K562 (cell line): ENCODE results near the gene FABP7. TPM values are rescaled to one million over a fixed set of nuclear protein-coding genes. Genes with fewer than 3 reads are reported as not detected.

Experiments used
- ATAC-seq: fragments of 200-7000 bp; cut with Tn5 transposase; 3 replicates; pipeline ENCODE4 v1.9.1; 2020; ENCODE audit warnings: moderate library complexity
- BruUV-seq: library from RNA; stranded (reverse); fragments of 400-500 nt; replicated peaks from 2 replicates; lab custom pipeline; 2021; lab: Mats Ljungman, UMichigan
- CTCF ChIA-PET: fragments of 300-600 bp; formaldehyde crosslinking; extraction: SDS; loops from one replicate; lab custom pipeline; 2021; ENCODE audit warnings: low intra/inter-chr PET ratio; lab: Yijun Ruan, JAX
- POLR2A ChIA-PET: fragments of 300-600, 350-650 bp; sonication (Branson Sonifier 250); formaldehyde crosslinking; extraction: SDS; loops from one replicate; lab custom pipeline; 2021; ENCODE audit warnings: antibody characterized with exemption, inconsistent platforms; lab: Yijun Ruan, JAX
- DNase-seq, 4 experiments: peaks; one replicate each; pipeline versions ENCODE4 v3.0.0 to v3.0.0-alpha.2; 2011 to 2018; ENCODE audit warnings: low spot score in 3 of 4, mixed read lengths in 3 of 4; ENCODE audit errors: extremely low read depth in 1 of 4
- FAIRE-seq: peaks from 2 replicates; lab custom pipeline; 2011; peaks lifted over from hg19 to GRCh38; lab: Jason Lieb, UNC
- H2AFZ ChIP-seq: 2 replicates; pipeline ENCODE4 v1.6.0; 2011; ENCODE audit warnings: low read depth, low read length, control low read depth, inconsistent platforms
- H3K27ac ChIP-seq: fragments of 200-600 bp; 3 replicates; pipeline ENCODE4 v1.8.0; 2011; ENCODE audit warnings: low read depth, mild to moderate bottlenecking, control low read depth, inconsistent platforms, low read length, moderate library complexity, mixed read lengths; ENCODE audit errors: extremely low read depth
- H3K27me3 ChIP-seq, 2 experiments: fragments of 300-600 bp in 1 of 2; 2 replicates in 1 of 2; 3 replicates in 1 of 2; pipeline versions ENCODE4 v1.6.0 to v1.8.0; 2011; ENCODE audit warnings: inconsistent platforms in 2 of 2, low read length in 2 of 2, mild to moderate bottlenecking in 1 of 2, mixed read lengths in 1 of 2, moderate library complexity in 1 of 2; ENCODE audit not compliant: control insufficient read depth in 2 of 2, insufficient read depth in 2 of 2
- H3K36me3 ChIP-seq: fragments of 300-600 bp; 3 replicates; pipeline ENCODE4 v1.8.0; 2011; ENCODE audit warnings: mild to moderate bottlenecking, low read length, inconsistent platforms; ENCODE audit not compliant: control insufficient read depth, insufficient read depth
- H3K4me1 ChIP-seq, 2 experiments: fragments of 200-600 bp in 1 of 2; replicated peaks in 1 of 2; 2 replicates in 1 of 2; 3 replicates in 1 of 2; pipeline versions ENCODE4 v1.5.1 to v1.8.0; 2011; ENCODE audit warnings: inconsistent platforms in 2 of 2, low read length in 2 of 2, mild to moderate bottlenecking in 1 of 2, mixed read lengths in 1 of 2, moderate library complexity in 1 of 2; ENCODE audit not compliant: control insufficient read depth in 2 of 2, insufficient read depth in 2 of 2
- H3K4me2 ChIP-seq: 2 replicates; pipeline ENCODE4 v1.6.1; 2011; ENCODE audit warnings: low read length, control low read depth, inconsistent platforms, mixed read lengths; ENCODE audit not compliant: insufficient read depth
- H3K4me3 ChIP-seq: fragments of 200-600 bp; sonication (generic), shearing (Covaris generic); 2 replicates; pipeline ENCODE4 v1.5.1; 2016; ENCODE audit warnings: control low read depth, inconsistent platforms
- H3K79me2 ChIP-seq: fragments of 200-600 bp; 3 replicates; pipeline ENCODE4 v1.8.0; 2011; ENCODE audit warnings: low read length, inconsistent platforms; ENCODE audit not compliant: control insufficient read depth, insufficient read depth
- H3K9ac ChIP-seq, 2 experiments: 2 replicates each; pipeline versions ENCODE4 v1.6.0 to v1.6.1; 2011; ENCODE audit warnings: low read depth in 2 of 2, low read length in 2 of 2, control low read depth in 1 of 2, inconsistent platforms in 1 of 2, mild to moderate bottlenecking in 1 of 2, mixed read lengths in 1 of 2; ENCODE audit not compliant: insufficient read depth in 1 of 2
- H3K9me1 ChIP-seq: one replicate; pipeline ENCODE4 v1.6.0; 2011; ENCODE audit warnings: inconsistent platforms, mild to moderate bottlenecking, low read length, moderate library complexity; ENCODE audit not compliant: control insufficient read depth, insufficient read depth
- H3K9me3 ChIP-seq: replicated peaks from 2 replicates; pipeline ENCODE4 v1.5.1; 2011; ENCODE audit warnings: low read depth, low read length, inconsistent platforms; ENCODE audit not compliant: control insufficient read depth, insufficient read depth
- H4K20me1 ChIP-seq: replicated peaks from 2 replicates; pipeline ENCODE4 v1.6.1; 2011; ENCODE audit warnings: low read length, inconsistent platforms, mixed read lengths; ENCODE audit not compliant: control insufficient read depth, insufficient read depth
- ARID2 ChIP-seq: fragments of 450-650 bp; IDR thresholded peaks from 2 replicates; pipeline ENCODE4 v1.6.1; 2017; ENCODE audit warnings: antibody characterized with exemption, mild to moderate bottlenecking
- E4F1 ChIP-seq: fragments of 250-450 bp; sonication (Bioruptor Pico); IDR thresholded peaks from 2 replicates; pipeline ENCODE4 v1.5.0; 2021; ENCODE audit warnings: mild to moderate bottlenecking, borderline replicate concordance
- FOXA3 ChIP-seq, 2 experiments: fragments of 450-650 bp in 1 of 2; sonication (generic) in 1 of 2; formaldehyde crosslinking; IDR thresholded peaks in 1 of 2; conservative IDR thresholded peaks in 1 of 2; 2 replicates each; pipeline versions ENCODE4 v1.4.0 to v1.8.0; 2020 to 2022; ENCODE audit warnings: mild to moderate bottlenecking in 2 of 2, missing genetic modification reagents in 1 of 2
- HNRNPLL ChIP-seq: fragments of 200-400 bp; formaldehyde crosslinking; IDR thresholded peaks from 2 replicates; pipeline ENCODE4 v1.6.1; 2017; ENCODE audit warnings: low read length, low read depth, mild to moderate bottlenecking; ENCODE audit not compliant: poor library complexity, severe bottlenecking
- HNRNPUL1 ChIP-seq: fragments of 200-400 bp; formaldehyde crosslinking; IDR thresholded peaks from 2 replicates; pipeline ENCODE4 v1.6.1; 2017; ENCODE audit warnings: low read length
- JUNB ChIP-seq: fragments of 450-650 bp; formaldehyde crosslinking; conservative IDR thresholded peaks from 2 replicates; pipeline ENCODE4 v1.4.0; 2020; ENCODE audit warnings: mild to moderate bottlenecking
- PKNOX1 ChIP-seq: fragments of 450-650 bp; IDR thresholded peaks from 2 replicates; pipeline ENCODE4 v1.6.1; 2016
- RFX7 ChIP-seq: fragments of 250-450 bp; sonication (Bioruptor Pico); IDR thresholded peaks from 2 replicates; pipeline ENCODE4 v1.5.1; 2021; ENCODE audit warnings: mild to moderate bottlenecking
- RHOXF2B ChIP-seq: fragments of 250-450 bp; sonication (Bioruptor Pico); conservative IDR thresholded peaks from 2 replicates; pipeline ENCODE4 v1.5.1; 2021
- ZFP91 ChIP-seq: sonication (generic); formaldehyde crosslinking; IDR thresholded peaks from 2 replicates; pipeline ENCODE4 v1.8.0; 2022; ENCODE audit warnings: mild to moderate bottlenecking, missing genetic modification reagents
- WGBS: fragments of 100-300 bp; shearing (Covaris generic); methylation state at CpG from one replicate; pipeline ENCODE4 v1.1.6; 2016; ENCODE audit warnings: low coverage, mixed read lengths; ENCODE audit not compliant: insufficient coverage; ENCODE audit errors: missing lambda C conversion rate; 5-methylcytosine and 5-hydroxymethylcytosine counted together
- in situ Hi-C: fragments of 300-500 bp; cut with MboI; formaldehyde crosslinking; loops from 4 replicates; pipeline ENCODE4 v1.15.0; 2018; ENCODE audit warnings: inconsistent platforms, mixed read lengths
- intact Hi-C: fragments of 100-400 bp; cut with micrococcal nuclease; formaldehyde crosslinking; loops from 2 replicates; pipeline ENCODE4 v1.14.2; 2022
- polyA plus RNA-seq, 8 experiments: library from polyadenylated mRNA; depleted of rRNA in 4 of 8; stranded (reverse) in 5 of 8; unstranded in 3 of 8; fragments of >200 nt; fragmentation: Nextera tagmentation in 2 of 8; fragmentation: Illumina TruSeq in 1 of 8; extraction: Ambion mirVana in 2 of 8; extraction: Trizol in 1 of 8; gene quantifications; 2 replicates each; pipeline versions ENCODE4 v1.2.1 to v1.2.3, GENCODE V29; 2011 to 2014; ENCODE audit warnings: inconsistent platforms in 1 of 8, missing spikeins in 1 of 8
- total RNA-seq, 7 experiments: library from RNA; depleted of rRNA in 6 of 7; stranded (reverse); fragments of >200 nt in 6 of 7; fragmentation: Illumina TruSeq in 2 of 7; extraction: Trizol in 2 of 7; gene quantifications; 2 replicates each; pipeline versions ENCODE4 v1.2.1 to v1.2.3, GENCODE V29; 2011 to 2021; ENCODE audit warnings: low replicate concordance in 1 of 7

Gene FABP7
- total and polyA plus RNA-seq, 9 of the 15 experiments (the other 6 are each of a cell fraction or from before 2014, with no cell fraction given), result 0.07 to 0.14 TPM; not detected in 7

GRCh38 chr6:122753688-122754056 is 25.8 kb upstream of the FABP7 start:
- ChIA-PET POLR2A (interaction anchor here (0.8 kb wide), 1 partner anchor 13 kb away, joined by 3 read pairs; no protein-coding TSS in a partner anchor), CTCF (no interaction called here)
- no TSS peak for BruUV-seq
- Histone ChIP-seq H3K79me2 (no peaks in the 10 kb centered on the region), H3K27me3 (no peaks in the 10 kb centered on the region), H2AFZ (peak overlapping the region; percentile 51; the same call in 1 of the 2 replicates), H3K36me3 (no peaks in the 10 kb centered on the region), H3K4me2 (no peak overlapping the region), H4K20me1 (no peaks in the 10 kb centered on the region), H3K27ac (no peak overlapping the region), H3K9me3 (no peaks in the 10 kb centered on the region), H3K4me1 (no peaks in the 10 kb centered on the region), H3K4me3 (no peak overlapping the region), H3K9me1 (no peaks in the 10 kb centered on the region), H3K9ac (no peak overlapping the region)
- intact Hi-C loops (no loop called here), in situ Hi-C loops (no loop called here)
- 6% methylated on average over 5 of the region's 5 CpGs for WGBS
- ATAC-seq (no peak), FAIRE-seq (no peak), DNase-seq (no peak)
- TF ChIP-seq HNRNPLL, result no peak
- TF ChIP-seq RHOXF2B (CRISPR knock-in tag), result no peak
- TF ChIP-seq RFX7, result no peak
- 0 out of 2 replicates have a peak, but pooled peaks have one; percentile 23 for TF ChIP-seq PKNOX1
- TF ChIP-seq ARID2, result no peak

GRCh38 chr6:122754191-122754731 is 25.3 kb upstream of the FABP7 start:
- H2AFZ ChIP-seq, result no peak overlapping the region
- no peaks in the 10 kb centered on the region for H3K27me3 ChIP-seq
- H3K4me2 ChIP-seq, result no peak overlapping the region
- H3K79me2 ChIP-seq, result no peaks in the 10 kb centered on the region
- CTCF ChIA-PET, result no interaction called here
- WGBS, result 3% methylated on average over 4 of the region's 5 CpGs
- no peaks in the 10 kb centered on the region for H3K4me1 ChIP-seq
- no peak overlapping the region for H3K4me3 ChIP-seq
- no peaks in the 10 kb centered on the region for H3K36me3 ChIP-seq
- intact Hi-C loops (no loop called here), in situ Hi-C loops (no loop called here)
- H4K20me1 ChIP-seq, result no peaks in the 10 kb centered on the region
- no peak overlapping the region for H3K27ac ChIP-seq
- ATAC-seq (no peak), FAIRE-seq (no peak), DNase-seq (no peak)
- H3K9ac ChIP-seq, result no peak overlapping the region
- POLR2A ChIA-PET, result no interaction called here
- H3K9me3 ChIP-seq, result no peaks in the 10 kb centered on the region
- no peaks in the 10 kb centered on the region for H3K9me1 ChIP-seq
- BruUV-seq, result no TSS peak
- TF ChIP-seq JUNB (no peak), E4F1 (CRISPR knock-in tag) (no peak), ZFP91 (no peak), HNRNPUL1 (no peak), FOXA3 (CRISPR knock-in tag; conservative IDR thresholded peaks at IDR 0.05 in 1 of 2, IDR thresholded peaks at IDR 0.05 in 1 of 2) (no peak), RHOXF2B (CRISPR knock-in tag) (no peak)
